GOT3 (cell line): ENCODE measurements around the gene PTPRZ1.

Source experiments
- DNase-seq: peaks from one replicate; lab custom pipeline; 2025; ENCODE audit warnings: mixed read lengths; lab: John Stamatoyannopoulos, UW

PTPRZ1 gene

DNA sequence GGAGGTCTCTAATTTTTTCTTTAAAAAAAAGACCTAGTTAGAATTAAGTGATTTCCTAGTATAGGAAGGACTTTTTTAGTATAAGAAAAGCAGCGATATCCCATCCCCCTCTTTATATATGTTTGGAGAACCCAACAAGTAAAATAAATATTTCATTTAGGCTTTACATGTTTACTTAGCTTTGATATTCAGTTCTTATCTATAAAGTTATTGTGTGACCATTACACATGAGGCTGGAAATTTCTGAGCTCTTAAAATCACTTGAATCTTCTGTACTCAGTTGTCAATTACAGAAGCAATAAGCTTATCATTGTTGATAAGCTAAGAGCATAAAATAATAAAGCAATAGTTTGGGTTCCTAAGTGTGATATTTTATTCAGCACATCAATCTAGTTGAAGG, 181.4 kb downstream of the PTPRZ1 start:
- no peak for DNase-seq

DNA sequence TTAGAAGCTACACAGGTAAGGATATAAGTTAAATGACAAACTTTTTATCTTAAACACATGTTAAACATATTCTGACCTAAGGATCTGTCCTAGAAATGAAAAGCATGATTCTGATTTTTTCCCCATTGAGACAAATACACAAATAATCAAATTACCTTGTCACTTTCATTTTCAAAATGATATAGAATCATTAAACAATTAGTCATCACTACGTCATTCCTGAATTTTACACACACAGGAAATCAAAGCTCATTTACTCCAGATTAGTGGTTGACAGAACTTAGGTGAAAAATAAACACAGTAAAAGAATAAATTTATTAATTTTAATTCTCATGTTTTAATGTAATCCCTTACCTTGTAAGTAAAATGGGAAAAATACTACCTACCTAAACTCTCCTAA, 182.1 kb downstream of the PTPRZ1 start:
- DNase-seq, result no peak

DNA sequence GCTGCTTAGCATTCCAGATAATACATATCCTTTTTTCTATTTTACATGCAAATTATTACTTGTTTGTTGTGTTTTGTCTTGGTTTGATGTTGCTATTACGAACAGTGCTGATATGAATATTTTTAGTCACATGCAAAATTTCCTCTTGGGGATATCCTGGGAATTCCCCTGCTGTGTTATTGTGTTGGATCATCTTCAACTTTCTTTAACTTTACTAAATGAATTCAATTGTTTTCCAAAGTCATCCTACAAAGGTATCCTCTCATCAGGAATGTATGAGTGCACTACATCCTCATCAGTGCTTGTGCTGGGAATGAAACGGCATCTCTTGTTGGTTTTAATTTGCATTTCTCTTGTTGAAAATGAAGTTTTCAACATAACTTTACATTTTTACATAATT, 184.0 kb downstream of the PTPRZ1 start:
- no peak for DNase-seq

DNA sequence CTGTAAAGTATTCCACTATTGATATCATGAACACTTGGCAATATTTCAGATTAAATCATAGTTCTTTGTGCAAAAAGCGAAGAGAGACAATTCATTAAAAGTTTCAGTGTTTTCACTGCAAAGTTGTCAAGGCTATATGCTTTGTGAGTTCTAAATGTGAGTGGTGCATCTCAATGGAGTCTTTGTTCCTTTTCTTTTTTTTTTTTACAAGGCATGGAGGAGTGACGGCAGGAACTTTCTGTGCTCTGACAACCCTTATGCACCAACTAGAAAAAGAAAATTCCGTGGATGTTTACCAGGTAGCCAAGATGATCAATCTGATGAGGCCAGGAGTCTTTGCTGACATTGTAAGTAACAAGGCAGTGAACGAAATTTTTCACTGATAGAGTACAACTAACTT, 186.6 kb downstream of the PTPRZ1 start:
- no peak for DNase-seq

DNA sequence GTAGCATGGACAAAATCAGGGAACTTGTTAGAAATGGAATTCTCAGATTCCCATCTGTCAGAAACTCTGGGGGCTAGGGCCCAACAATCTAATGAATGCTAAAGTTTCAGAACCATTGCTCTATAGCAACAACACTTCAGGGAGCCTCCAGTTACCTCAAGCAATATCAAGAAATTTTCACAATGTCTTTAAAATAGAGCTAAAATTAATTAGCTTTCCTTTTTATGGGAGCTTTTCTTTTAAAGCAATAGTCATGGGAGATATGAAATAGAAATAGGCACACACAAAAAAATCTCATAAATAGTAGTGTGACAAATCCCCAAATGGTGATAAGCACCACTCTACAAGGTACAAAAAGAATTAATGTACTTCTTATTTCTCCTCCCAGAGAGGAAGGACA, 190.2 kb downstream of the PTPRZ1 start:
- DNase-seq, result no peak

DNA sequence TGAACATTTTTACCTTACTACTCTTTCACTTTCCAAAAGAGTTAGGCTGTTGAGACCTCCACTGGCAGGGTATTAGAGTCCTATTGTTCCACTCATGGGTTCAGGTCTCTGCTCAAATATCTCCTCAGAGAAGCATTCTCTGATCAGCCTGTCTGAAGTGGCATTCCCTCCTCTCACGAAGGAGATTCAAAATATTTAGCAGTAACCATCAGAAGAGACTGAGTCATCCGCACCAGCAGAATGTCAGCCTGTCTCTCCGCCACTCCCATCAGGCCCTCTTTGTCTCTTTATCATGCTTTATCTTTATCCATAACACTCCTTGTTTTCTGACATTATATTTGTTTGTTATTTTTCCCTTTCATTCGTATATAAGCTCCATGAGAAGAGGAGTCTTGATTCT, 192.0 kb downstream of the PTPRZ1 start:
- no peak for DNase-seq

DNA sequence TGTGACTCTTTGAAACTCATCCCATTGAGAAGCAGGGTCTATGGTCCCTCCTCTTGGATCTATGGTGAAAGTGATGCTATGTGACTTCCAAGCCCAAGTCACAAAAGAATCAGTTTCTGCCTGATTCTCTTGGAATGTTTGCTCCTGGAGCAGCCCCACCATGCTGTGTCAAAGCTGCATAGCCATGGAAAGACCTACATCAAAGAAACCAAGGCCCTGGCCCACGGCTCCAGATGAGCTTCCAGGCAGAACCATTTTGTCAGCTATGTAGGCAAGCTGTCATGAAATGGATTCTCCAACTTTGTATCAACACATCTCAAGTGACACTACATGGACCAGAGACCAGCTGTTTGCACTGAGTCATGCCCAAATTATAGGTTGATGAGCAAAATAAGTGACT, 194.1 kb downstream of the PTPRZ1 start:
- no peak for DNase-seq

DNA sequence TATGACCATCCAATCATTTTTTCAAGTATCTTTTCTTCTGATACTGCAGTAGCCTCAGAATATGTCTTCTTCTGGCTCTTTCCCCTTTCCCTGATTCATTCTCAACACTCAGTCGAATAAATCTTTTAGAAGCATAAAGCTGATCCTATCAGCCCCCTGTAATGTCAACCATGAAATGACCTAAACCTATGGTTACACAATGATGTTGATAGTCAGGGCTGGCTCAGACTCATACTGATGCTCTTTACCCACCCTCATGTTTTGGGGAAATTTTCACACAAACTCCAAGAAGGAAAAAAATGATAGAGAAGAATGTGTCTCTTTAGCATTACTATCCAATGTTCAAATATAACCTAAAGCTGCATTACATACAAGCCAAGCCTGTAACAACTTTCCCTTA, 195.1 kb downstream of the PTPRZ1 start:
- no peak for DNase-seq

DNA sequence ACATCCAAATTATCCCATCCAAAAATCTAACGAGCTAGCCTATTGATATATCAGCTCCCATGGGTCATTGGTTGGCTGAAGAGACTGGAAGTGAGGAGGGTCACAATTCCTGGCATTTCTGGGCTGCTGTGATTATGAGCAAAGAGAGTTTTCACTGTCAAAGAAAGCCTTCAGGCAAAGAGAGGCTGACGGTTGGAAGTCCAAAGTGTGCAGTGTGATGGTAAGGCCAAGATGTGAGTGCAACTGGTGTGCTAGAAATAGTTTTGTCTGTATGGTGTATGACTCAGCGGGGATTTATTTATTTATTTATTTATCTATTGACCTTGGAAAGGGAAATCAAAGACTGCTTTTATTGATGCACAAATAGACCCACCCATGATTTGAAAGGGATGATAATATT, 196.0 kb downstream of the PTPRZ1 start:
- no peak for DNase-seq

DNA sequence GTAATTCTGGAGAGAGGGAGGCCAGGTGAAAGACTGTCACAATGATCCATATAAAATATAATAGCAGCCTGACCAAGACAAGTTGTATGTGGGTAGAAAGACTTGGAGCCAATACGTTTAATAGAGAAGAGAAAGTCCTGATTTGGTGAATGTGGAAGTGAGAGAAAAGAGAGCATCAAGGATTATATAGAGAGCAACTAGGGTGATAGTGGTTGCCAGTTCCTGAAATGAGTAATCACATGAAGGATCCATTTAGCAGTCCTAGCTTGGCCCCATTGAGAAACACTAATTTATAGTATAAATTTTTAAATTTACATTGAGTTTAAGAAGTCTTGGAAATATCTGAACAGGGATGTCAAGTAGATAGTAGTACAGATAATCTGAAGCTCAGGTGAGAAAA, 197.1 kb downstream of the PTPRZ1 start:
- no peak for DNase-seq

DNA sequence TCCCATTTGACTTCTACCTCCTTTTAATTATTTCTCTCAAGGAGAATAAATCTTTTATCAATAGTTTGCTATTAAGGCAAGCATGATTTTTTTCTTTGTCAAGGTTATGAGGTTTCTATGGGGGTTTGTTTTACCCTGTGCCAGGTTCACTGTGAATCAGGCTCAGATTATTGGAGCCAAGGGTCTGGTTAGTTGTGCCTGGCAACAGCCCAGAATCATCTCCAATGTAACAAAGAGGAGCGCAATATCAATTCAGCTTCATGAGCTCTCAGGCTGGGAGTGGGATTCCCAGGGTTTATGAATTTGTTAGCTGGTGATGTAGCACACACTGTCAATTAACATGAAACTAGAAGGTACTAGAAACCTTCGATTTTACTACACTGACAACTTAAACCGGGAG, 197.9 kb downstream of the PTPRZ1 start:
- no peak for DNase-seq

DNA sequence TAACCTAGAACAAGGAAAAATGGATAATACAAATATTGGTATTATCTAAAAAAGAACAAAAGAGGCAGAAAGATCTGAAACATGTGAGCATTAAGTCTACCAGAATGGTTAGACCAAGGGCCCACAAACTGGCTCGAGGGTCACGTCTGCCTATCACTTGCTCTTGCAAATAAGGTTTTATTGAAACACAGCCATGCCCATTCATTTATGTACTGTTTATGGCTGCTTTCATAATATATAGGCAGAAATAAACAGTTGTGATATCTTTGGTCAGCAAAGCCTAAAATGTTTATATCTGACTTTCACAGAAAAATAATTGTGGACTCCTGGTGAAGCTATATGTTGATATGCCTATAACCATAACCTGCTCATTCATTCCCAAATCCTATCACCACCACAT, 199.3 kb downstream of the PTPRZ1 start:
- DNase-seq, result no peak

DNA sequence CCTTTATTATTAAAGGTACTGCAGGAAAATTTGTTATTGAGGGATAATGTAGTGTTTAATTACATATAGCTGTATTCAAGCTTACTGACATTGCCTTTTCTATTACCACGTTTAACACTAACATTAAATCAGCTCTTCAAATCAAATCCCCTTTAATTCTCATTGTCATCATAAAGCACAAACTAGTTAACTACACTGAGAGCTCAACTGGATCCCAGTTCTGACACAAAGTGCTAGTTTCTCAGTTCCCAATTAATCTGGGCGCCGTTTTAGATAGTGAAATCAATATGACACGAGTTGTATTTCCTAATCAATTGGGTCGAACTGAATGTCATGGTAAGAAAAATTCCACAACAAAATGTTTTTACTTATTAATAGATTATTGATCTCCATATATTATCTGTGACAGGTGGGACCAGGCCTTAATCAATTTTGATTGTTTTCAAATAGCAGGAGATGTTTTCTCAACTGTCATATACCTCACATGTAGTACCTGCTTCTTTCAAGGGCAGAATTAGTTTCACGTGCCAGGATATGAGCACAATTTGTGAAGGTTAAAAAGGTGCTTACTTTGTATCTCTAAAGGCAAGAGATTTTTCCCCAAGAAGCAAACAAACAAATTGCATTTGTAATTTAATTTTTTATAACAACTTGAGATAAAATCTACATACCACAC, 200.1 kb downstream of the PTPRZ1 start:
- DNase-seq, result no peak

DNA sequence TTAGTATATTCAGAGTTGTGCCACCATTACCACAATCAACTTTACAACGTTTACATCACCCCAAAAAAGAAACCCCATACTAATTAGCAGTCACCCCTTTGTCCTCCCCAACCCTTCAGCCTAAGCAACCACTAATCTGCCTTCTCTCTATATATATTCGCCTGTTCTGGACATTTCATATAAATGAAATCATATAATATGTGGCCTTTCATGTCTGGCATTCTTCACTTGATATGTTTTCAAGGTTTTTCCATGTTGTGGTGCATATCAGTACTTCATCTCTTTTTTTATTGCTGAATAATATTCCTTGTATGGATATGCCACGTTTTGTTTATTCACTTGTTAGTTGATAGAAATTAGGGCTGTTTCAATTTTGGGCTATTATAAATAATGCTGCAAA, 200.7 kb downstream of the PTPRZ1 start:
- no peak for DNase-seq

DNA sequence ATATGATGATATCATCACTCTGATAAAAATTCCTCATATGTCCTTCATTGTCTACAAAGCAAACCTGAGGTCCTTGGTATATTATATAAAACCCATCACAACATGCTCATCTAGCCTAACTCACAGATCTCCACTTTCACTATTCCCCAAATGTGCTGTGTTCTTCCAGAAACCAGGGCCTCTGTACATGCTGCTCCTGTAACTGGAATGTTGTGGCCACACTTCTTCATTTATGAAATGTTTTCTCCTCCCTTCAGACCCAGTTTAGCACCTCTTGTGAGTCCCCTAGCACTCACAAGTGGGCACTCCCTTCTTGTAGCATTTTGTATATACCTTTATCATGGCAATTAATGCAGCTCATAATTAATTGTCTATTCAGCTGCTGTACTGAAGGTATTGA, 209.2 kb downstream of the PTPRZ1 start:
- DNase-seq, result no peak

DNA sequence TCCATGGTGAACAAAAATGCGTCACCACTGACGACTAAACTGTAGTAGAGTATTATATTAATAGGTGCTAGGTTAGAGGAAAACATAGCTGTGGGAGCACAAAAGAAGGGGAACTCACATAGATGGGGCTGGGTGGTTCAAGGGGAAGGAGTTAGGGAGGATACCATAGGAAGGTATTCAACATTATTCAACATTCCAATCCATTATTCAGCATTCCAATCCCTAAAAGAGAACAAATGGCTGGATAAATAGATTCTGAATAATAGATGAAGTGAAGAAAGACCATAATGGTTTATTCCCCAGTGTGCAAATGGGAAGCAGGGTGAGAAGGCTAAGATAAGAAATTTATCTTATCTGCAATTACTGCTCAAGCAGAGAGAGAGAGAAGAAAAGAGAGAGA, 209.7 kb downstream of the PTPRZ1 start:
- no peak for DNase-seq

DNA sequence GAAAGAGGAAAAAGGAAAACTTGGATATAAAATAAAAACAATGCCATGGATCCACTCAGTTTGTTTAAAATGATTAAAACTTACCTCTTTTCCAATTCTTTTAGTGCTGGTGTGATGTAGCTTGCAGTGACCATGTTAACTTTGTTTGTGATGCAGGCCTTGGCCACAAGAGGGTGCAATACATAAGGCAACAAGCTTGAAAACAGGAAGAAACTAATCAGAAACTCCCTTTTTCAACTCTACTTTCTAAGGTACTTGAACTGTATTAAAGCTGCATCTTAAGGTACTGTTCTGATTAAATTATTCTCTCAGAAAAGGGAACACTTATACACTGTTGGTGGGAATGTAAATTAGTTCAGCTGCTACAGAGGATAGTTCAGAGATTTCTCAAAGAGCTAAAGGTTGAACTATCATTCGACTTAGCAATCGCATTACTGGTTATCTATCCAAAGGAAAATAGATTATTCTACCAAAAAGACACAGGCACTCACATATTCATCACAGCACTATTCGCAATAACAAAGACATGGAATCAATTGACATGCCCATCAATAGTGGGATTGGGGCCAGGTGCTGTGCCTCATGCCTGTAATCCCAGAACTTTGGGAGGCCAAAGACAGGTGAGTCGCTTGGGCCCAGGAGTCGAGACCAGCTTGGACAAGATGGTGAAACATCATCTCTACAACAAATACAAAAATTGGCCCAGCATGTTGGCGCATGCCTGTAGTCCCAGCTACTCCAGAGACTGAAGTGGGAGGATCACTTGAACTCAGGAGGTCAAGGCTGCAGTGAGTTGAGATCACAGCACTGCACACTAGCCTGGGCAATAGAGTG, 220.2 kb downstream of the PTPRZ1 start:
- DNase-seq, result peak; percentile 4

DNA sequence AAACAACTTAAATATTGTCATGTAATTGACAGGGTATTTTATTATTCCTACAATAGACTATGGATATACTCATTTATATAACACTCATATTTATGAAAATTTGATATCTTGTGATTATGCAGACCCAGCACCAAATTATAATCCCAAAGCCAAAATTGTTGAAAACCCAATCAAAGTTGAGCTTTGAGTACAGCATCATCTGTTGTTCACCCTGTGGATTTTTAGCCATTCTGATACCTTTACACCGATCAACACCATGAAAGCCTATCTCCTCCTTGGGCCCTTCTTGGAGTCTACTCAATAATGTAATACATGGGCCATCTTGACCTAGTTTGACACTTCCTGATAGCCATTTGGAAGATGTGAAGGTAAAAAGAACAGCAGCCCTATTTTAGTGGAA, 221.6 kb downstream of the PTPRZ1 start:
- DNase-seq, result no peak

DNA sequence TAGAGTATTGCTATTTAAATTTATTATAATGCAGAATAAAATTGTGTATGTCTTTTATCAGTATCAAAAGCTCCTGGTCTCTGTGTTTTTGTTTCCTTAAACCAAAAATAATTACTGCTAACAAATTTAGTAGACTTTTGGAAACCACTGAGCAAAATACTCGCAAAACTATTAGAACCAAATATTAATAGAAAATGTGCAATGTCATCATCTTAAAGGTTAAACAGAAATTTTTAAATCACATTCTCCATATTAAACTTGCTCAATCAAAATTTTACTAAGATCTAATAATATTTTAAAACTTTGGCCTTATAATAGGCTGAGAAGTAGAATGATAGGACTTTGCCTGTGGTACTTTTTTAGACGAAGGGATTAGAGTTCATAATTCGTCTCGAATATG, 222.7 kb downstream of the PTPRZ1 start:
- no peak for DNase-seq

DNA sequence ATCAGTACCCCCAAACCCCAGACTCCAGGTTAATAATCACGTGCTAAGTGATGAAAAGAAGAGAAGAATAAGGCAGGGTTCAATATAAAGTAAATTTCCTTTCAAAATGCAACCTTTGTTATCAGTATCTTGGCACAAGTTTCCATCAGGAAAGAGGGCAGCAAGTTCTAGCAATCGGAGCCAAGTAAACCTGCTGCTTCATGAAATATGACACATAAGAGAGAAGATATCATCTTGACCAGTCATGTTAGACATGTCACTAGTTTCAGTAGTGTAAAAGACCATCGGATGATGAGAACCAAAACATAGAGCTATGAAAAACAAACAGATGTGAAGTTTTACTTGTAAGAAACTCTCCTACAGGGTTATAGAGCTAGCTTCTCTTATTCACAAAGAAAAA, 227.1 kb downstream of the PTPRZ1 start:
- DNase-seq, result no peak

DNA sequence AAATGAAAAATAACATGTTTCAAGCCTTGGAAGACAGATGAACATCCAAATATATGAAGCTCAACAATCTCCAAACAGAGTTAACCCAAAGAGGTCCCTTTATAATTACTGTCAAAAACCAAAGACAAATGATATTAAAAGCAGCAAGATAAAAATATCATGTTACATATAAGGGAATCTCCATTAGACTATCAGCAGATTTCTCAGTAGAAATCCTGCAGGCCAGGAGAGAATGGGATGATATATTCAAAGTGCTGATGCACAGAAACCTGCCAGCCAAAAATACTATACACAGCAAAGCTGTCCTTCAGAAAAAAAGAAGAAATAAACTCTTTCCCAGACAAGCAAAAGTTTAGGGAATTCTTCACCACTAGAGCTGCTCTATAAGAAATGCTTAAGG, 230.1 kb downstream of the PTPRZ1 start:
- no peak for DNase-seq
